GM21786 (cell line): Measurements from ENCODE around the gene CPNE2.
A peak's percentile ranks its signal among the peaks of the same experiment; 100 is the strongest.
"Not testable (repeated sequence)": the region's sequence is repeated elsewhere in the genome, so short reads cannot be mapped to it uniquely, and the experiment has no call there.

ENCODE experiments used
- ATAC-seq: cut with Tn5 transposase; IDR thresholded peaks from one replicate; pipeline ENCODE4 v1.9.1; 2021; ENCODE audit not compliant: unreplicated experiment

Gene CPNE2

GRCh38 chr16:57091975-57092785, at the start of gene CPNE2:
Gene CPNE2, plus strand, starts transcription at chr16:57092583. Its CDS starts 18,160 bp downstream, at chr16:57110743.
- ATAC-seq: peak; percentile 47

- no peak for ATAC-seq
Measured at GRCh38 chr16:57043248-57043647, 49.1 kb upstream of the CPNE2 start.

DNA sequence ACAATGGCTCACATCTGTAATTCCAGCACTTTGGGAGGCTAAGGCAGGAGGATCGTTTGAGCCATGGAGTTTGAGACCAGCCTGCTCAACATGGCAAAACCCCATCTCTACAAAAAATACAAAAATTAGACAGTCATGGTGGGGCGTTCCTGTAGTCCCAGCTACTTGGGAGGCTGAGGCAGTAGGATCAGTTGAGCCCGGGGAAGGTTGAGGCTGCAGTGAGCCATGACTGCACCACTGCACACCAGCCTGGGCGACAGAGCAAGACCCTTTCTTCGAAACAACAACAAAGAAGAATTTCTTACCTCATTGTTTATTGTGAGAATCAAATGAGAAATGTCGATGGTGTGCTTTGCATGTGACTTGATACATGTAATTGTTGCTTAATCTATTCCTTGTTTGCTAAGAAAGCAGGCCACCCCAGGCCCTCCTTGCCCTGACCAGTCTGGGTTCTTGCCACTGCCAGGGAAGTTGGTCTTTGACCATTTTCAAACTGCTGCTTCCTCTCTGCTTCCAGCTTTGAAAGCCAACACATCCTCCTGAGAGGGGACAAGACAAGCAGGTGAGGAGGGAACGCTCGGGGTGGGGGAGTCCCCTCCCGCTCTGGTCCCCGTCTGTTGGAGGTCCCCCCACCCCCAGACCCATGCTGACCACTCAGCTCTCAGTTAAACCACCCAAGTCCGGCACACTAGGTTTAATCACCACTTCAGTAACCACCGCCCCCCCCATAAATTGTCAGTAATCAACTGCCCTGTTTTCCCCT, 47.3 kb upstream of the CPNE2 start:
- no peak for ATAC-seq

DNA sequence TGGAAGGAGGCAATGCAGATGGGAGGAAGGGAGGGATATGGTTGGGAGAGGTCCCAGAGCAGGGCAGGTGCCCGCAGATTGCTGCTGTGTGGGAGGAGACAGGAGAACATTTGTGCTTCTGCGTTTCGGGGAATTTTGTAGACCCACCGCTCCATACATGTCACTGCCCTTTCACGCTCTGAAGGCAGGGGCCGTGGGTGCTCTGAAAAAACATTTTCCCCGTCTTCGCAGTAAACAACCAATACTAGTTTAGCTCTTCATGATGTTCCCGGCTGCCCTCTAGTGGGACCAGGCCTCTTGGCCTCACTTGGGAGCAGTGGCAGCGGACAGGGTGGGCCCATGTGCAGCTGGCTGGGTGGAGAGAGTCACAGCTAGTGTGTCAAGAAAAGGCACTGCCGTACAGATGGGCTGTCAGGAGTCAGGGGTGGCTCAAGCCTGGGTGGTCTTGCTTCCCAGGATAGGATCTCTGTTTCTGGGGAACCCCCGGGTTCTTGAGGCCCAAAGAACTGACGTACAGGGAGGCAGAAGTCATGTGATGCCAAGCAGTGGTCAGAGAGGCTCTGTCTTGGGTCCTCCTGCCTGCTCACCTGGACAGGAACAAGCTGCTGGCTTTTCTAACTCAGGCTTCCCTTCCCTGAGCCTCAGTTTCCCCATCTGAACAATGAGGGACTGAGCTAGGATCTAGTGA, 46.5 kb upstream of the CPNE2 start:
- no peak for ATAC-seq

GRCh38 chr16:57048095-57048494, 44.3 kb upstream of the CPNE2 start:
- ATAC-seq: no peak

DNA sequence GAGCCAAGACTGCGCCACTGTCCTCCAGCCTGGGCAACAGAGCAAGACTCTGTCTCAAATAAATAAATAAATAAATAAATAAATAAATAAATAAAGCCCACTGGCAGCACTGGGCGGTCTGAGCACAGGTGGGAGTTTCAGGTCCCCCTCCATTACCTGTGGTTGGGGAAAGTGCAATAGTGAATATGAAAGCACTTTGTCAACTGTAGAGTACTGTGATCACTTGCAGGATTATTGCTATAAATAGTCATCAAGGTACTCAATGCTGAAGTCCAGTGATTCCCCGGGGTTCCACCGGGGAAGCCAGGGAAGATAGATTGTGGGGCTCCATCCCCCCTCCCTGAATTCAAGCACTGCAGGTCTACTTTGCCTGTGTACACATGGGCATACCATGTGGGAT, 42.7 kb upstream of the CPNE2 start:
- peak; percentile 40 for ATAC-seq

DNA sequence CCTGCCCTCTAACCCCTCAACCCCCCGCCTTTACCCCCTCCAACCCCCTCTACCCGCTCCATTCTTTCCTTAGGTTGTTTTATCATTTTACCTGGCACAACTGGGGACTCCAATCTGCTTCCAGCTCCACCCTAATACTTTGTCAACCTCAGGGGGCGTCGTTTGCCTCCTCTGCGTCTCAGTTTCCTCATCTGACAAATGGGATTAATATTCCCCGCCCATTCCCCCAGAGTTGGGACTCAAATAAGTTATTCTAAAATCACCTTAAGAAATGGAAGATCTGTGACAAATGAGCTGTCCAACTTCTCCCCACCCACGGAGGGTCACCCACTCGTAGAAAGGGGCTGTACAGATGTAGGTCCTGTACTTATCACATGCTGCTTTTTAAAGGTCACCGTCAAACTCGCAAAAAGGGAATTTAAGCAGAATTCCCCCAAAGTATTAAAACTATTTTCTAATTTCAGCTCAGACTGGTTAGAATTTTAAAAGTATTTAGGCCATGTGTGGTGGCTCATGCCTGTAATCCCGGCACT, 40.6 kb upstream of the CPNE2 start:
- ATAC-seq: no peak

- no peak for ATAC-seq
Measured at GRCh38 chr16:57053206-57053605, 39.2 kb upstream of the CPNE2 start.

GRCh38 chr16:57054338-57054737, 38.0 kb upstream of the CPNE2 start:
- ATAC-seq: no peak

DNA sequence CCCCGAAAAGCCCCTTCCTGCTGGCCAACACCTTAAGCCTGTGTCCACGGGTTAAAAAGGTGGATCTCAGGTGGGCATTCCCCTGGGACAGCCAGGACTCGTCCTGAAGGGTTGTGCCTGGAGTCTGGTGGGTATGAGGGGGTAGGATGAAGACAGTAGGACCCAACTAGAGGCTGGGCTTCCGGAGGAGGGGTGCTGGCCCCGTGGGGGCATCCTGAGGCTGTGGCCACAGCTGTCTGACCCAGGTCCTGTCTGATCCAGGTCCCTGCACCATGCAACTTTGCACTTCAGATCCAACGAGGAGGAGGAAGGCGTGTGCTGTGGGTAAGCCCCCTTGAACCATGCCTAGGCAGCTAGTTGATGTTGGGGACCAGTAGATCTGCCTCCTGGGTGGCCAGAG, 37.6 kb upstream of the CPNE2 start:
- ATAC-seq: no peak

GRCh38 chr16:57055671-57056070, 36.7 kb upstream of the CPNE2 start:
- ATAC-seq: no peak

GRCh38 chr16:57058291-57058861, 34.0 kb upstream of the CPNE2 start:
- ATAC-seq: no peak

- no peak for ATAC-seq
Measured at GRCh38 chr16:57060323-57061083, 31.9 kb upstream of the CPNE2 start.

- no peak for ATAC-seq
Measured at GRCh38 chr16:57061084-57061905, 31.1 kb upstream of the CPNE2 start.

DNA sequence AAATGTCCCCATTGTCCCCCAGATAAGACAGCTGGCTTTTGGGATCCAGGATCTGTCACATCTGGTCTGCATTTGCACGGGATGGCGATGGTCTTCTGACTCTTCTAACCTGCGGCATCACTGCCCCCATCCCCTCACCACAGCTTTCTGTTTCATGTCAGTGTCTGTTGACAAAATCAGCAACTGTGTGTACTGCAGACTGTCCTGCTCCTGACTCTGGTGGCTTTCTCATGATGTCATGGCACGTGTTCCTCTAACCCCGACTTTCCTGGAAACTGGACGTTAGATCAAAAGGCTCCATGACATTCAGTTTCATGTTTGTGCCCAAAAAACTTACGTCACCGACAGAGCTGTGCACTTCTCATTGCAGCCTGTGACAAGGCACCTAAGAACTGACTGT, 30.1 kb upstream of the CPNE2 start:
- no peak for ATAC-seq

DNA sequence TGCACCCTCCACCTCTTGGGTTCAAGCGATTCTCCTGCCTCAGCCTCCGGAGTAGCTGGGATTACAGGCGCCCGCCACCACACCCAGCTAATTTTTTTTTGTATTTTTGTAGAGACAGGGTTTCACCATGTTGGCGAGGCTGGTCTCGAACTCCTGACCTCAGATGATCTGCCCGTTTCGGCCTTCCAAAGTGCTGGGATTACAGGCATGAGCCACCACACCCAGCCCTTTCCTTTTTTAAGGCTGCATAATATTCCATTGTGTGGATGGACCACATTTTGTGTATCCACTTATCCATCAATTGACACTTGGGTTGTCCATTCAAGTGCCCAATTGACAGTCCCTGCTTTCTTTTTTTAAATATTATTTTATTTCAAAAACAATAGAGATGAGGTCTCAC, 29.2 kb upstream of the CPNE2 start:
- not testable (repeated sequence) for ATAC-seq

DNA sequence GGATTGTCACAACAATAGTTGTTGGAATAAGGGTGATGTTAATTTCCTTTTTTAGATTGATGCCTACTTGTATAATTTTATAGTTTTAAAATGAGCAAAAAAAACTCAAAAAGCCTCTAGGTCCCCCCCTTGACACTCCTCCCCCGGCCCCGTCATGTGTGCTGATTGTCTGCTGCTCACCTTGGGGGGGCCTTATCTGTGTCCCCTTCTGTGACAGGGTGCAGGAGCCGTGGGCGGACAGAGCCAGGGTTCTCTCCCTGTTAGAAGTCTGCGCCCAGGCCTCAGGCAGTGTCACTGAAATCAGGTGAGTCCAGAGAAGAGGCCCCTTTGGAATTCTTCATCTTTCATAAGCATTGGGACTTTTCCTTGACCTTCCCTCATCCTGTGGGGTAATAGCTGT, 27.4 kb upstream of the CPNE2 start:
- ATAC-seq: no peak

DNA sequence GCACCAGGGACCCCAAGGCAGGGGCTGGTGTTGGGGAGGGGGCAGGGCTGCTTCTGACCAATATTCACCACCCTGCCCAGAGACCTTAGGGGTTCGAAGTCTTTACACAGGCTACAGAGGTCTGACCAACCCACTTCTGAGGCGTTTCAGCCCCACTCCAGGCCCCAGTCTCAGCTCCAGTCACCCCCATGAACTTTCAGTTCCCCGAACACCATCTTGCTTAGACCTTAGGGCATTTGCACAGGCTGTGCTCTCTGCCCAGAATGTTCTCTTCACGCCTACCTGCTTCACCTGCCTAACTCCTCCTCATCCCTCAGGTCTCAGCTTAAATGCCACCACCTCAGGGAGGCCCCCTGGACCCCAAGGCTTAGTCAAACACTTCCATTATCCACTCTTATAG, 25.8 kb upstream of the CPNE2 start:
- no peak for ATAC-seq

- no peak for ATAC-seq
Measured at GRCh38 chr16:57067347-57067746, 25.0 kb upstream of the CPNE2 start.

DNA sequence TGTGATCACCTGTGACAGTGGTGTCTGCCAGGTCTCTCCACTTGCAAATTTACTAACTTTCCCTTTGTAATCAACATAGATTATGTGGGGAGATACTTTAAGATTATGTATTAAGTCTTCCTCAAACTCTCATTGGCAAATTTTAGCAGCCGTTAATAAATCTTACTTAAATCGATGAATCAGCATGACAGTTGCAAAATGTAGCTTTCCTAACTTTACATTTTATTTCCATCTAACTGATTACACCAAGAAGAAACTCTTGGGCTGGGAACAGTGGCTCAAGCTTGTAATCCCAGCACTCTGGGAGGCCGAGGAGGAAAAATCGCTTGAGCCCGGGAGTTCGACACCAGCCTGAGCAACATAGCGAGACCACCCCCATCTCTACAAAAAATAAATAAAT, 23.3 kb upstream of the CPNE2 start:
- no peak for ATAC-seq
